DMS114 treated with DMSO at 0.1 percent for 48 hours (cell line): ENCODE measurements around the gene GABRQ.
"Not testable (repeated sequence)": the region's sequence is repeated elsewhere in the genome, so short reads cannot be mapped to it uniquely, and the experiment has no call there.

Experiments
- DNase-seq: peaks from one replicate; lab custom pipeline; 2025; ENCODE audit not compliant: unreplicated experiment; lab: John Stamatoyannopoulos, UW

GABRQ gene

GRCh38 chrX:152656890-152657289 lies 19.2 kb downstream of the GABRQ start:
- no peak for DNase-seq

- no peak for DNase-seq
Measured at GRCh38 chrX:152658302-152658701, 20.6 kb downstream of the GABRQ start.

GRCh38 chrX:152663086-152663485 lies 25.4 kb downstream of the GABRQ start:
- DNase-seq = no peak

GRCh38 chrX:152674135-152674534 lies 36.4 kb downstream of the GABRQ start:
- no peak for DNase-seq

GRCh38 chrX:152674652-152675051 lies 37.0 kb downstream of the GABRQ start:
- not testable (repeated sequence) for DNase-seq

- DNase-seq = not testable (repeated sequence)
Measured at GRCh38 chrX:152681012-152681411, 43.3 kb downstream of the GABRQ start.

- DNase-seq = not testable (repeated sequence)
Measured at GRCh38 chrX:152697952-152698931, 60.5 kb downstream of the GABRQ start, which contains the start of gene MAGEA3. MAGEA3 (plus strand) TSS chrX:152698794; CDS start chrX:152700833, 2,039 bp downstream.

- not testable (repeated sequence) for DNase-seq
Measured at GRCh38 chrX:152700390-152700789, 62.7 kb downstream of the GABRQ start.

GRCh38 chrX:152706500-152706899 lies 68.8 kb downstream of the GABRQ start:
- DNase-seq = not testable (repeated sequence)
